K562 (cell line): ENCODE results near the gene CNKSR1. TPM values are rescaled to one million over a fixed set of nuclear protein-coding genes. Genes with fewer than 3 reads are reported as not detected.

Experiments used
- BRD4 ChIP-seq: fragments of 200-600 bp; sonication (generic); IDR thresholded peaks from 2 replicates; pipeline ENCODE4 v1.6.1; 2017; ENCODE audit warnings: inconsistent platforms
- CTBP1 ChIP-seq: fragments of 450-650 bp; IDR thresholded peaks from 2 replicates; pipeline ENCODE4 v1.6.1; 2016; ENCODE audit warnings: borderline replicate concordance
- HMGN3 ChIP-seq: IDR thresholded peaks from 2 replicates; pipeline ENCODE4 v1.6.1; 2011; ENCODE audit warnings: borderline replicate concordance, low read depth, mild to moderate bottlenecking, mixed read lengths, low read length; ENCODE audit not compliant: insufficient read length; ENCODE audit errors: extremely low read depth
- PHB2 ChIP-seq: fragments of 450-650 bp; IDR thresholded peaks from 2 replicates; pipeline ENCODE4 v1.6.1; 2017; ENCODE audit warnings: low read depth
- STAT5A ChIP-seq: IDR thresholded peaks from 2 replicates; pipeline ENCODE4 v1.6.1; 2012; ENCODE audit warnings: low read length, inconsistent platforms, borderline replicate concordance
- ZNF354B ChIP-seq: fragments of 250-450 bp; sonication (Bioruptor Pico); IDR thresholded peaks from 2 replicates; pipeline ENCODE4 v1.4.0; 2020
- polyA plus RNA-seq, 8 experiments: library from polyadenylated mRNA; depleted of rRNA in 4 of 8; stranded (reverse) in 5 of 8; unstranded in 3 of 8; fragments of >200 nt; fragmentation: Nextera tagmentation in 2 of 8; fragmentation: Illumina TruSeq in 1 of 8; extraction: Ambion mirVana in 2 of 8; extraction: Trizol in 1 of 8; gene quantifications; 2 replicates each; pipeline versions ENCODE4 v1.2.1 to v1.2.3, GENCODE V29; 2011 to 2014; ENCODE audit warnings: inconsistent platforms in 1 of 8, missing spikeins in 1 of 8
- total RNA-seq, 7 experiments: library from RNA; depleted of rRNA in 6 of 7; stranded (reverse); fragments of >200 nt in 6 of 7; fragmentation: Illumina TruSeq in 2 of 7; extraction: Trizol in 2 of 7; gene quantifications; 2 replicates each; pipeline versions ENCODE4 v1.2.1 to v1.2.3, GENCODE V29; 2011 to 2021; ENCODE audit warnings: low replicate concordance in 1 of 7
- TF ChIP-seq, protein P1 (sequence below), 2 experiments: fragments of 450-650 bp; formaldehyde crosslinking in 1 of 2; IDR thresholded peaks; 2 replicates each; pipeline versions ENCODE4 v1.4.0 to v1.6.1; 2014 to 2020; ENCODE audit warnings: mild to moderate bottlenecking in 2 of 2, borderline replicate concordance in 1 of 2, low read depth in 1 of 2
- TF ChIP-seq, protein P2 (sequence below): fragments of 450-650 bp; IDR thresholded peaks from 2 replicates; pipeline ENCODE4 v1.6.1; 2016; ENCODE audit warnings: antibody characterized with exemption
- TF ChIP-seq, protein P3 (sequence below): sonication (generic); formaldehyde crosslinking; IDR thresholded peaks from 2 replicates; pipeline ENCODE4 v1.8.0; 2023; ENCODE audit warnings: missing genetic modification reagents, mild to moderate bottlenecking, borderline replicate concordance
- TF ChIP-seq, protein P4 (sequence below): fragments of 450-650 bp; formaldehyde crosslinking; conservative IDR thresholded peaks from 2 replicates; pipeline ENCODE4 v1.4.0; 2022; ENCODE audit warnings: mild to moderate bottlenecking, missing genetic modification characterization

Gene CNKSR1
- total and polyA plus RNA-seq, 9 of the 15 experiments (the other 6 are each of a cell fraction or from before 2014, with no cell fraction given): 0.03 to 2.8 (median 1.1) TPM

DNA sequence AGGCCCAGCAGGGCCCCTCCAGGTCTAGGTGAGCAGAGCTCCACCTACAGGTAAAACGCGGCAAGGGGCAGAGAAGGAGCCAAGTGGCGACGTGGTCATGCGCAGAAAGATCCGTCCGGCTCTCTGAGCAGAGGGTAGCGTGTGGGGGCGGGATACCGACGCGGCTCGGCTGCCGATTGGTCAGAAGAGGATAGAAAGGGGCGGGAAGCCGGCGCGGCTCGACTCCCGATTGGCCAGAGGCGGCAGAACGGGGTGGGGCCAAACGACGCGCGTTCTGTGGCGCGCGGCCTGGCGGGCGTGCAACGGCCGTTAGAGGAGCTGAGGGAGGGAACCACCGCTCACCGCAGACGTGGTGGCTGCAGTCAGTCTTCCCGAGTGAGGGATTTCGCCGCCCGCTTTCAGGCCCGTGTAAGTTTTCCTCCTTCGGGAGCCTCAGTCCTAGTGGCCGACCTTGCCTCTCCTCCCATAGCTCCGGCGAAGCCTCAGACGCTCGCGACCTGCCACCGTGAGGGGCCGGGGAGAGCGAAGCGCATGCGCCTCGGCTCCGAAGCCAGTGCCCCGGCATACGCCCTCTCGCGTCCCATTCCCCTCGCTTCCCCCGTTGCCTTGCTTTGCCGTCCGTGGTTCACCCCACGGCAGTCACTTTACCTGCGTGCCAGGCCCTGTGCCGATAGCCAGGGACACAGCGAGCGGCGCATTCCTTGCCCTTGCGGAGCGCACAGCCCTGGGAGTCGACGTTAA lies 56.8 kb downstream of the CNKSR1 start, which contains the start of gene CEP85 (continued):
- TF ChIP-seq, protein P1, sequence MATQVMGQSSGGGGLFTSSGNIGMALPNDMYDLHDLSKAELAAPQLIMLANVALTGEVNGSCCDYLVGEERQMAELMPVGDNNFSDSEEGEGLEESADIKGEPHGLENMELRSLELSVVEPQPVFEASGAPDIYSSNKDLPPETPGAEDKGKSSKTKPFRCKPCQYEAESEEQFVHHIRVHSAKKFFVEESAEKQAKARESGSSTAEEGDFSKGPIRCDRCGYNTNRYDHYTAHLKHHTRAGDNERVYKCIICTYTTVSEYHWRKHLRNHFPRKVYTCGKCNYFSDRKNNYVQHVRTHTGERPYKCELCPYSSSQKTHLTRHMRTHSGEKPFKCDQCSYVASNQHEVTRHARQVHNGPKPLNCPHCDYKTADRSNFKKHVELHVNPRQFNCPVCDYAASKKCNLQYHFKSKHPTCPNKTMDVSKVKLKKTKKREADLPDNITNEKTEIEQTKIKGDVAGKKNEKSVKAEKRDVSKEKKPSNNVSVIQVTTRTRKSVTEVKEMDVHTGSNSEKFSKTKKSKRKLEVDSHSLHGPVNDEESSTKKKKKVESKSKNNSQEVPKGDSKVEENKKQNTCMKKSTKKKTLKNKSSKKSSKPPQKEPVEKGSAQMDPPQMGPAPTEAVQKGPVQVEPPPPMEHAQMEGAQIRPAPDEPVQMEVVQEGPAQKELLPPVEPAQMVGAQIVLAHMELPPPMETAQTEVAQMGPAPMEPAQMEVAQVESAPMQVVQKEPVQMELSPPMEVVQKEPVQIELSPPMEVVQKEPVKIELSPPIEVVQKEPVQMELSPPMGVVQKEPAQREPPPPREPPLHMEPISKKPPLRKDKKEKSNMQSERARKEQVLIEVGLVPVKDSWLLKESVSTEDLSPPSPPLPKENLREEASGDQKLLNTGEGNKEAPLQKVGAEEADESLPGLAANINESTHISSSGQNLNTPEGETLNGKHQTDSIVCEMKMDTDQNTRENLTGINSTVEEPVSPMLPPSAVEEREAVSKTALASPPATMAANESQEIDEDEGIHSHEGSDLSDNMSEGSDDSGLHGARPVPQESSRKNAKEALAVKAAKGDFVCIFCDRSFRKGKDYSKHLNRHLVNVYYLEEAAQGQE (IDR thresholded peaks at IDR 0.05; ENCODE audit: borderline replicate concordance): peak; percentile 84
- TF ChIP-seq, protein P1 (CRISPR knock-in tag; IDR thresholded peaks at IDR 0.05; ENCODE audit: low read depth): peak; percentile 84
- TF ChIP-seq ZNF354B (CRISPR knock-in tag): 0 out of 2 replicates have a peak, but pooled peaks have one; percentile 35
- TF ChIP-seq, protein P2, sequence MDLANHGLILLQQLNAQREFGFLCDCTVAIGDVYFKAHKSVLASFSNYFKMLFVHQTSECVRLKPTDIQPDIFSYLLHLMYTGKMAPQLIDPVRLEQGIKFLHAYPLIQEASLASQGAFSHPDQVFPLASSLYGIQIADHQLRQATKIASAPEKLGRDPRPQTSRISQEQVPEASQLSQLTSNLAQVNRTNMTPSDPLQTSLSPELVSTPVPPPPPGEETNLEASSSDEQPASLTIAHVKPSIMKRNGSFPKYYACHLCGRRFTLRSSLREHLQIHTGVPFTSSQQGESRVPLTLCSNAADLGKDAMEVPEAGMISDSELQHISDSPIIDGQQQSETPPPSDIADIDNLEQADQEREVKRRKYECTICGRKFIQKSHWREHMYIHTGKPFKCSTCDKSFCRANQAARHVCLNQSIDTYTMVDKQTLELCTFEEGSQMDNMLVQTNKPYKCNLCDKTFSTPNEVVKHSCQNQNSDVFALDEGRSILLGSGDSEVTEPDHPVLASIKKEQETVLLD: peak; percentile 91
- no peak for TF ChIP-seq PHB2
- TF ChIP-seq, protein P3, sequence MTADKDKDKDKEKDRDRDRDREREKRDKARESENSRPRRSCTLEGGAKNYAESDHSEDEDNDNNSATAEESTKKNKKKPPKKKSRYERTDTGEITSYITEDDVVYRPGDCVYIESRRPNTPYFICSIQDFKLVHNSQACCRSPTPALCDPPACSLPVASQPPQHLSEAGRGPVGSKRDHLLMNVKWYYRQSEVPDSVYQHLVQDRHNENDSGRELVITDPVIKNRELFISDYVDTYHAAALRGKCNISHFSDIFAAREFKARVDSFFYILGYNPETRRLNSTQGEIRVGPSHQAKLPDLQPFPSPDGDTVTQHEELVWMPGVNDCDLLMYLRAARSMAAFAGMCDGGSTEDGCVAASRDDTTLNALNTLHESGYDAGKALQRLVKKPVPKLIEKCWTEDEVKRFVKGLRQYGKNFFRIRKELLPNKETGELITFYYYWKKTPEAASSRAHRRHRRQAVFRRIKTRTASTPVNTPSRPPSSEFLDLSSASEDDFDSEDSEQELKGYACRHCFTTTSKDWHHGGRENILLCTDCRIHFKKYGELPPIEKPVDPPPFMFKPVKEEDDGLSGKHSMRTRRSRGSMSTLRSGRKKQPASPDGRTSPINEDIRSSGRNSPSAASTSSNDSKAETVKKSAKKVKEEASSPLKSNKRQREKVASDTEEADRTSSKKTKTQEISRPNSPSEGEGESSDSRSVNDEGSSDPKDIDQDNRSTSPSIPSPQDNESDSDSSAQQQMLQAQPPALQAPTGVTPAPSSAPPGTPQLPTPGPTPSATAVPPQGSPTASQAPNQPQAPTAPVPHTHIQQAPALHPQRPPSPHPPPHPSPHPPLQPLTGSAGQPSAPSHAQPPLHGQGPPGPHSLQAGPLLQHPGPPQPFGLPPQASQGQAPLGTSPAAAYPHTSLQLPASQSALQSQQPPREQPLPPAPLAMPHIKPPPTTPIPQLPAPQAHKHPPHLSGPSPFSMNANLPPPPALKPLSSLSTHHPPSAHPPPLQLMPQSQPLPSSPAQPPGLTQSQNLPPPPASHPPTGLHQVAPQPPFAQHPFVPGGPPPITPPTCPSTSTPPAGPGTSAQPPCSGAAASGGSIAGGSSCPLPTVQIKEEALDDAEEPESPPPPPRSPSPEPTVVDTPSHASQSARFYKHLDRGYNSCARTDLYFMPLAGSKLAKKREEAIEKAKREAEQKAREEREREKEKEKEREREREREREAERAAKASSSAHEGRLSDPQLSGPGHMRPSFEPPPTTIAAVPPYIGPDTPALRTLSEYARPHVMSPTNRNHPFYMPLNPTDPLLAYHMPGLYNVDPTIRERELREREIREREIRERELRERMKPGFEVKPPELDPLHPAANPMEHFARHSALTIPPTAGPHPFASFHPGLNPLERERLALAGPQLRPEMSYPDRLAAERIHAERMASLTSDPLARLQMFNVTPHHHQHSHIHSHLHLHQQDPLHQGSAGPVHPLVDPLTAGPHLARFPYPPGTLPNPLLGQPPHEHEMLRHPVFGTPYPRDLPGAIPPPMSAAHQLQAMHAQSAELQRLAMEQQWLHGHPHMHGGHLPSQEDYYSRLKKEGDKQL (CRISPR knock-in tag): peak; percentile 84; the same call in 1 of the 2 replicates
- no peak for TF ChIP-seq BRD4
- TF ChIP-seq STAT5A: no peak
- TF ChIP-seq, protein P4, sequence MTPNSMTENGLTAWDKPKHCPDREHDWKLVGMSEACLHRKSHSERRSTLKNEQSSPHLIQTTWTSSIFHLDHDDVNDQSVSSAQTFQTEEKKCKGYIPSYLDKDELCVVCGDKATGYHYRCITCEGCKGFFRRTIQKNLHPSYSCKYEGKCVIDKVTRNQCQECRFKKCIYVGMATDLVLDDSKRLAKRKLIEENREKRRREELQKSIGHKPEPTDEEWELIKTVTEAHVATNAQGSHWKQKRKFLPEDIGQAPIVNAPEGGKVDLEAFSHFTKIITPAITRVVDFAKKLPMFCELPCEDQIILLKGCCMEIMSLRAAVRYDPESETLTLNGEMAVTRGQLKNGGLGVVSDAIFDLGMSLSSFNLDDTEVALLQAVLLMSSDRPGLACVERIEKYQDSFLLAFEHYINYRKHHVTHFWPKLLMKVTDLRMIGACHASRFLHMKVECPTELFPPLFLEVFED: peak; percentile 71; the same call in 1 of the 2 replicates
- TF ChIP-seq HMGN3: peak; percentile 92
- peak; percentile 100 for TF ChIP-seq CTBP1
